Renal pelvis (tissue), 4 donors: ENCODE measurements around the gene KMT2A. TPM values are rescaled to one million over a fixed set of nuclear protein-coding genes. Genes with fewer than 3 reads are reported as not detected.
"Not testable (repeated sequence)": the region's sequence is repeated elsewhere in the genome, so short reads cannot be mapped to it uniquely, and the experiment has no call there.

Source experiments
- DNase-seq: peaks from one replicate; pipeline ENCODE4 v3.0.0-alpha.2; 2013
- polyA plus RNA-seq, 3 donors: library from polyadenylated mRNA; unstranded; fragments of 120-200 nt; gene quantifications; one replicate each; pipeline ENCODE4 v1.2.1, GENCODE V29; 2013; ENCODE audit not compliant: insufficient read length in 3 of 3

Gene KMT2A
- polyA plus RNA-seq, 3 donors, result 41.5 to 54.5 (median 52.9) TPM

GRCh38 chr11:118476676-118477075, 40.4 kb downstream of the KMT2A start:
- DNase-seq, result no peak

GRCh38 chr11:118481238-118481637, 44.9 kb downstream of the KMT2A start:
- DNase-seq, result not testable (repeated sequence)

- DNase-seq, result no peak
Measured at GRCh38 chr11:118484405-118484804, 48.1 kb downstream of the KMT2A start.

- no peak for DNase-seq
Measured at GRCh38 chr11:118485273-118485672, 49.0 kb downstream of the KMT2A start.

- peak; percentile 74 for DNase-seq
Measured at GRCh38 chr11:118488480-118489109, 52.3 kb downstream of the KMT2A start.

GRCh38 chr11:118491041-118491440, 54.7 kb downstream of the KMT2A start:
- no peak for DNase-seq

GRCh38 chr11:118497831-118498230, 61.5 kb downstream of the KMT2A start:
- DNase-seq, result no peak

- no peak for DNase-seq
Measured at GRCh38 chr11:118503216-118503615, 66.9 kb downstream of the KMT2A start.

- no peak for DNase-seq
Measured at GRCh38 chr11:118511601-118512000, 75.3 kb downstream of the KMT2A start.

GRCh38 chr11:118514103-118514502, 77.8 kb downstream of the KMT2A start:
- no peak for DNase-seq

- no peak for DNase-seq
Measured at GRCh38 chr11:118519549-118519948, 83.3 kb downstream of the KMT2A start.

- DNase-seq, result no peak
Measured at GRCh38 chr11:118521892-118522311, 85.6 kb downstream of the KMT2A start.

- peak; percentile 19 for DNase-seq
Measured at GRCh38 chr11:118522571-118523072, 86.3 kb downstream of the KMT2A start.

- no peak for DNase-seq
Measured at GRCh38 chr11:118524356-118524755, 88.1 kb downstream of the KMT2A start.

- DNase-seq, result no peak
Measured at GRCh38 chr11:118524757-118525470, 88.6 kb downstream of the KMT2A start.

GRCh38 chr11:118526688-118527087, 90.4 kb downstream of the KMT2A start:
- DNase-seq, result no peak

- no peak for DNase-seq
Measured at GRCh38 chr11:118527109-118527508, 90.8 kb downstream of the KMT2A start, which contains the start of gene TTC36. Gene TTC36 (plus strand): TSS chr11:118527474. CDS start chr11:118527495, 21 bp downstream.

- no peak for DNase-seq
Measured at GRCh38 chr11:118528511-118528910, 92.2 kb downstream of the KMT2A start.

GRCh38 chr11:118529584-118530175, 93.4 kb downstream of the KMT2A start:
- DNase-seq, result no peak

- no peak for DNase-seq
Measured at GRCh38 chr11:118530180-118530682, 93.9 kb downstream of the KMT2A start.

GRCh38 chr11:118530683-118531596, 94.6 kb downstream of the KMT2A start, which contains the start of gene TMEM25:
Gene TMEM25 (plus strand): TSS chr11:118531192. CDS start chr11:118531802, 610 bp downstream.
- peak; percentile 62 for DNase-seq
